ENCODE results near the gene NUP160. TPM values are rescaled to one million over a fixed set of nuclear protein-coding genes. Genes with fewer than 3 reads are reported as not detected.

Gene NUP160
- total RNA-seq, 1 experiment from 2014 or later: 53.8 TPM

DNA sequence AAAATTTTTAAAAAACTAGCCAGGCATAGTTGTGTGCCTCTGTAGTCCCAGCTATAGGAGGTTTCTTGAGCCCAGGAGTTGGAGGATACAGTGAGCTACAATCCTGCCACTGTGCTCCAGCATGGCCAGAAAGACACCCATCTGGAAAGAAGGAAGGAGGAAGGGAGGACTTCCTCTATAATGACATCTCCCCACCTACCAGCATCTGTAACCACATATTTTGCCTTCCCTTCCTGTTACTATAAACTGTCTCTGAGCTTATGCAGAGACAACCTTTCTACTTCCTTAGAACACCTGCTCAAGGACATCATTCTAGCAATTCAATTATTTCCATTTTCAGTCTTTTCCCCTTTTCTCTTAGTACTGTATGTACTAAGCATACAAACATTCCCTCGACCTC lies 2.2 kb upstream of the NUP160 start:
- no peak for TF ChIP-seq RAD21 (IDR thresholded peaks at IDR 0.05; ENCODE audit: low read depth)
- no peak for TF ChIP-seq CEBPB (IDR thresholded peaks at IDR 0.05; ENCODE audit: low read depth)
- TF ChIP-seq, protein P1, sequence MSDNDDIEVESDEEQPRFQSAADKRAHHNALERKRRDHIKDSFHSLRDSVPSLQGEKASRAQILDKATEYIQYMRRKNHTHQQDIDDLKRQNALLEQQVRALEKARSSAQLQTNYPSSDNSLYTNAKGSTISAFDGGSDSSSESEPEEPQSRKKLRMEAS (IDR thresholded peaks at IDR 0.05): no peak
- no peak for TF ChIP-seq SP1 (IDR thresholded peaks at IDR 0.05; ENCODE audit: low read depth)
- no peak for TF ChIP-seq JUND (IDR thresholded peaks at IDR 0.05)
- no peak for TF ChIP-seq ZNF274 (IDR thresholded peaks at IDR 0.05; ENCODE audit: low read depth, low read length)
- no peak for TF ChIP-seq ELF1 (IDR thresholded peaks at IDR 0.05; ENCODE audit: borderline replicate concordance, low read depth)
- TF ChIP-seq, protein P2, sequence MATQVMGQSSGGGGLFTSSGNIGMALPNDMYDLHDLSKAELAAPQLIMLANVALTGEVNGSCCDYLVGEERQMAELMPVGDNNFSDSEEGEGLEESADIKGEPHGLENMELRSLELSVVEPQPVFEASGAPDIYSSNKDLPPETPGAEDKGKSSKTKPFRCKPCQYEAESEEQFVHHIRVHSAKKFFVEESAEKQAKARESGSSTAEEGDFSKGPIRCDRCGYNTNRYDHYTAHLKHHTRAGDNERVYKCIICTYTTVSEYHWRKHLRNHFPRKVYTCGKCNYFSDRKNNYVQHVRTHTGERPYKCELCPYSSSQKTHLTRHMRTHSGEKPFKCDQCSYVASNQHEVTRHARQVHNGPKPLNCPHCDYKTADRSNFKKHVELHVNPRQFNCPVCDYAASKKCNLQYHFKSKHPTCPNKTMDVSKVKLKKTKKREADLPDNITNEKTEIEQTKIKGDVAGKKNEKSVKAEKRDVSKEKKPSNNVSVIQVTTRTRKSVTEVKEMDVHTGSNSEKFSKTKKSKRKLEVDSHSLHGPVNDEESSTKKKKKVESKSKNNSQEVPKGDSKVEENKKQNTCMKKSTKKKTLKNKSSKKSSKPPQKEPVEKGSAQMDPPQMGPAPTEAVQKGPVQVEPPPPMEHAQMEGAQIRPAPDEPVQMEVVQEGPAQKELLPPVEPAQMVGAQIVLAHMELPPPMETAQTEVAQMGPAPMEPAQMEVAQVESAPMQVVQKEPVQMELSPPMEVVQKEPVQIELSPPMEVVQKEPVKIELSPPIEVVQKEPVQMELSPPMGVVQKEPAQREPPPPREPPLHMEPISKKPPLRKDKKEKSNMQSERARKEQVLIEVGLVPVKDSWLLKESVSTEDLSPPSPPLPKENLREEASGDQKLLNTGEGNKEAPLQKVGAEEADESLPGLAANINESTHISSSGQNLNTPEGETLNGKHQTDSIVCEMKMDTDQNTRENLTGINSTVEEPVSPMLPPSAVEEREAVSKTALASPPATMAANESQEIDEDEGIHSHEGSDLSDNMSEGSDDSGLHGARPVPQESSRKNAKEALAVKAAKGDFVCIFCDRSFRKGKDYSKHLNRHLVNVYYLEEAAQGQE (IDR thresholded peaks at IDR 0.05; ENCODE audit: low read depth): no peak
- TF ChIP-seq EZH2 (IDR thresholded peaks at IDR 0.05): no peak

More for the DNA sequence above, 2.2 kb upstream of the NUP160 start:
- no peak overlapping the region for H3K4me2 ChIP-seq (ENCODE audit: low read length)
- ATAC-seq (no peak), DNase-seq (ENCODE audit: low read depth, low spot score) (no peak)
- intact Hi-C loops (cut with micrococcal nuclease): loop anchor here (5.0 kb wide), 2 partner anchors 262 to 478 kb away; no protein-coding TSS in a partner anchor
- no peaks in the 10 kb centered on the region for H3K9me2 ChIP-seq (ENCODE audit: insufficient read depth)
- CTCF ChIA-PET: no interaction called here
- peaks cover 5 to 6% of the 10 kb centered on the region in 2 experiments; a peak in 3 of 4 replicates for H3K36me3 ChIP-seq (ENCODE audit: control insufficient read depth in 1 of 2, insufficient read depth in 2 of 2, low read length in 2 of 2)
- H2AFZ ChIP-seq (ENCODE audit: low read depth, low read length, poor library complexity, severe bottlenecking): no peak overlapping the region
- H3K4me3 ChIP-seq (replicated peaks in 1 of 2; ENCODE audit: low read depth in 1 of 2, low read length in 2 of 2): no peak overlapping the region
- RAD21 ChIA-PET (ENCODE audit: low non-redundant PET in 1 of 2, low total read pairs in 2 of 2, uncharacterized antibody in 2 of 2, unreplicated experiment in 2 of 2): no interaction called here
- H3K27ac ChIP-seq (ENCODE audit: low read depth, low read length): no peak overlapping the region
- no peaks in the 10 kb centered on the region for H4K20me1 ChIP-seq (ENCODE audit: insufficient read depth)
- H3K27me3 ChIP-seq (ENCODE audit: insufficient read depth, low read length): no peaks in the 10 kb centered on the region
- no peak overlapping the region for H3K9ac ChIP-seq (ENCODE audit: low read length)
- POLR2A ChIA-PET: no interaction called here
- H3K9me3 ChIP-seq (ENCODE audit: control insufficient read depth in 1 of 2, insufficient read depth in 1 of 2, low read depth in 1 of 2, low read length in 2 of 2): no peaks in the 10 kb centered on the region
- BruUV-seq (replicated peaks): no TSS peak
- H3K4me1 ChIP-seq (ENCODE audit: control insufficient read depth in 1 of 2, insufficient read depth in 2 of 2, low read length in 2 of 2): peaks cover 8 to 24% of the 10 kb centered on the region in 2 experiments; a peak in 3 of 4 replicates
- H3K79me2 ChIP-seq (ENCODE audit: insufficient read depth, low read length): peaks cover 28% of the 10 kb centered on the region
